T-helper 2 cell treated with Interferon-gamma antibody and Interleukin-4, amounts not matched to agents 5 μg/mL and 100 μg/mL, for 36 hours (primary cell): ENCODE results near the gene GLRX3.

ENCODE experiments used
- DNase-seq: peaks from one replicate; pipeline ENCODE4 v3.0.0; 2021; ENCODE audit warnings: low spot score
- H3K27ac Mint-ChIP-seq: one replicate; pipeline ENCODE4 v1.8.0; 2021; ENCODE audit warnings: mild to moderate bottlenecking, mixed read lengths
- H3K27me3 Mint-ChIP-seq: one replicate; pipeline ENCODE4 v1.8.0; 2021; ENCODE audit warnings: low read depth, mixed read lengths
- H3K36me3 Mint-ChIP-seq: one replicate; pipeline ENCODE4 v1.8.0; 2021; ENCODE audit warnings: low read depth, mixed read lengths
- H3K4me1 Mint-ChIP-seq: one replicate; pipeline ENCODE4 v1.8.0; 2021; ENCODE audit warnings: low read depth, mixed read lengths
- H3K4me3 Mint-ChIP-seq: one replicate; pipeline ENCODE4 v1.8.0; 2022; ENCODE audit warnings: mild to moderate bottlenecking, moderate library complexity, mixed read lengths
- H3K9me3 Mint-ChIP-seq: one replicate; pipeline ENCODE4 v1.8.0; 2021; ENCODE audit warnings: mixed read lengths

GLRX3 gene

GRCh38 chr10:130121486-130122079 lies 14.6 kb upstream of the GLRX3 start:
- no peak overlapping the region for H3K4me3 Mint-ChIP-seq
- H3K9me3 Mint-ChIP-seq, result peaks cover 9% of the 10 kb centered on the region
- no peak for DNase-seq
- no peak overlapping the region for H3K27ac Mint-ChIP-seq
- no peaks in the 10 kb centered on the region for H3K4me1 Mint-ChIP-seq
- no peaks in the 10 kb centered on the region for H3K36me3 Mint-ChIP-seq
- H3K27me3 Mint-ChIP-seq, result peaks cover 13% of the 10 kb centered on the region

- H3K27me3 Mint-ChIP-seq, result peaks cover 43% of the 10 kb centered on the region
- H3K36me3 Mint-ChIP-seq, result no peaks in the 10 kb centered on the region
- H3K9me3 Mint-ChIP-seq, result no peaks in the 10 kb centered on the region
- DNase-seq, result peak; percentile 55
- H3K27ac Mint-ChIP-seq, result no peak overlapping the region
- no peak overlapping the region for H3K4me3 Mint-ChIP-seq
- H3K4me1 Mint-ChIP-seq, result peaks cover 8% of the 10 kb centered on the region
These were observed 8.7 kb upstream of the GLRX3 start for GRCh38 chr10:130127364-130128061.

GRCh38 chr10:130128062-130128781 lies 8.0 kb upstream of the GLRX3 start:
- Mint-ChIP-seq H3K36me3 (no peaks in the 10 kb centered on the region), H3K27ac (no peak overlapping the region), H3K27me3 (peaks cover 43% of the 10 kb centered on the region), H3K4me3 (no peak overlapping the region), H3K4me1 (peaks cover 8% of the 10 kb centered on the region), H3K9me3 (no peaks in the 10 kb centered on the region)
- DNase-seq, result no peak

GRCh38 chr10:130128922-130129321 lies 7.3 kb upstream of the GLRX3 start:
- Mint-ChIP-seq H3K9me3 (no peaks in the 10 kb centered on the region), H3K4me3 (no peak overlapping the region), H3K36me3 (no peaks in the 10 kb centered on the region), H3K27me3 (peaks cover 43% of the 10 kb centered on the region), H3K27ac (no peak overlapping the region), H3K4me1 (peaks cover 8% of the 10 kb centered on the region)
- DNase-seq, result no peak

- H3K9me3 Mint-ChIP-seq, result no peaks in the 10 kb centered on the region
- H3K36me3 Mint-ChIP-seq, result peaks cover 6% of the 10 kb centered on the region
- DNase-seq, result no peak
These were observed 440 bp upstream of the GLRX3 start for GRCh38 chr10:130135676-130136225.

GRCh38 chr10:130137090-130137448 lies 878 bp downstream of the GLRX3 start:
- no peak for DNase-seq
- Mint-ChIP-seq H3K36me3 (peaks cover 11% of the 10 kb centered on the region), H3K4me1 (peaks cover 36% of the 10 kb centered on the region), H3K9me3 (no peaks in the 10 kb centered on the region), H3K27me3 (peaks cover 10% of the 10 kb centered on the region), H3K4me3 (peak overlapping the region; percentile 89), H3K27ac (peak overlapping the region; percentile 75)

More at GRCh38 chr10:130135676-130136225, 440 bp upstream of the GLRX3 start:
- peak overlapping the region; percentile 67 for H3K27ac Mint-ChIP-seq
- peaks cover 26% of the 10 kb centered on the region for H3K4me1 Mint-ChIP-seq
- peak overlapping the region; percentile 87 for H3K4me3 Mint-ChIP-seq
- peaks cover 16% of the 10 kb centered on the region for H3K27me3 Mint-ChIP-seq

GRCh38 chr10:130137659-130138478 lies 1.7 kb downstream of the GLRX3 start:
- H3K27me3 Mint-ChIP-seq, result peaks cover 9% of the 10 kb centered on the region
- H3K36me3 Mint-ChIP-seq, result peaks cover 19% of the 10 kb centered on the region
- H3K9me3 Mint-ChIP-seq, result no peaks in the 10 kb centered on the region
- H3K4me3 Mint-ChIP-seq, result peak overlapping the region; percentile 89
- H3K27ac Mint-ChIP-seq, result peak overlapping the region; percentile 75
- DNase-seq, result no peak
- H3K4me1 Mint-ChIP-seq, result peaks cover 44% of the 10 kb centered on the region

GRCh38 chr10:130138479-130138866 lies 2.3 kb downstream of the GLRX3 start:
- peaks cover 47% of the 10 kb centered on the region for H3K4me1 Mint-ChIP-seq
- peaks cover 21% of the 10 kb centered on the region for H3K36me3 Mint-ChIP-seq
- H3K27me3 Mint-ChIP-seq, result peaks cover 9% of the 10 kb centered on the region
- H3K9me3 Mint-ChIP-seq, result no peaks in the 10 kb centered on the region
- peak overlapping the region; percentile 89 for H3K4me3 Mint-ChIP-seq
- peak; percentile 62 for DNase-seq
- H3K27ac Mint-ChIP-seq, result peak overlapping the region; percentile 58

- no peak overlapping the region for H3K27ac Mint-ChIP-seq
- peak overlapping the region; percentile 23 for H3K4me3 Mint-ChIP-seq
- H3K27me3 Mint-ChIP-seq, result no peaks in the 10 kb centered on the region
- H3K4me1 Mint-ChIP-seq, result peaks cover 47% of the 10 kb centered on the region
- no peak for DNase-seq
- H3K9me3 Mint-ChIP-seq, result no peaks in the 10 kb centered on the region
- peaks cover 23% of the 10 kb centered on the region for H3K36me3 Mint-ChIP-seq
These were observed 4.2 kb downstream of the GLRX3 start for GRCh38 chr10:130140425-130140824.

- Mint-ChIP-seq H3K27me3 (no peaks in the 10 kb centered on the region), H3K27ac (no peak overlapping the region)
These were observed 4.8 kb downstream of the GLRX3 start for GRCh38 chr10:130141038-130141437.

GRCh38 chr10:130141460-130141859 lies 5.3 kb downstream of the GLRX3 start:
- H3K4me3 Mint-ChIP-seq, result peak overlapping the region; percentile 23
- no peak for DNase-seq
- no peak overlapping the region for H3K27ac Mint-ChIP-seq
- H3K9me3 Mint-ChIP-seq, result no peaks in the 10 kb centered on the region
- peaks cover 53% of the 10 kb centered on the region for H3K4me1 Mint-ChIP-seq
- peaks cover 31% of the 10 kb centered on the region for H3K36me3 Mint-ChIP-seq
- no peaks in the 10 kb centered on the region for H3K27me3 Mint-ChIP-seq

More at GRCh38 chr10:130141038-130141437, 4.8 kb downstream of the GLRX3 start:
- Mint-ChIP-seq H3K9me3 (no peaks in the 10 kb centered on the region), H3K4me1 (peaks cover 49% of the 10 kb centered on the region), H3K36me3 (peaks cover 26% of the 10 kb centered on the region), H3K4me3 (peak overlapping the region; percentile 23)
- DNase-seq, result no peak

- Mint-ChIP-seq H3K9me3 (no peaks in the 10 kb centered on the region), H3K27ac (peak overlapping the region; percentile 38), H3K4me3 (peak overlapping the region; percentile 23), H3K4me1 (peaks cover 54% of the 10 kb centered on the region), H3K27me3 (no peaks in the 10 kb centered on the region), H3K36me3 (peaks cover 35% of the 10 kb centered on the region)
- DNase-seq, result no peak
These were observed 5.7 kb downstream of the GLRX3 start for GRCh38 chr10:130141878-130142277.

- Mint-ChIP-seq H3K4me1 (peaks cover 32% of the 10 kb centered on the region), H3K9me3 (no peaks in the 10 kb centered on the region), H3K4me3 (no peak overlapping the region), H3K36me3 (peaks cover 47% of the 10 kb centered on the region), H3K27ac (no peak overlapping the region), H3K27me3 (no peaks in the 10 kb centered on the region)
- DNase-seq, result no peak
These were observed 9.9 kb downstream of the GLRX3 start for GRCh38 chr10:130146042-130146441.
